IMR-90 (cell line): ENCODE results near the gene MIER3. TPM values are rescaled to one million over a fixed set of nuclear protein-coding genes. Genes with fewer than 3 reads are reported as not detected.

Source experiments
- polyA plus RNA-seq, 3 experiments: library from polyadenylated mRNA; depleted of rRNA; stranded (reverse); fragments of >200 nt; gene quantifications; 2 replicates each; pipeline ENCODE4 v1.2.3, GENCODE V29; 2012; ENCODE audit warnings: low replicate concordance in 1 of 3
- total RNA-seq: library from RNA; depleted of rRNA; stranded (reverse); fragments of >200 nt; gene quantifications from 2 replicates; pipeline ENCODE4 v1.2.3, GENCODE V29; 2012; rRNA removed

The MIER3 gene
- total and polyA plus RNA-seq, 2 of the 4 experiments (the other 2 are of a cell fraction) = 6.4 to 22.9 TPM

Other genes starting within 250 kb of the MIER3 start
- gene MAP3K1, start 136.6 kb downstream of the MIER3 start, total RNA-seq = 18.8 and 21.9 TPM in 2 replicates
- gene MAP3K1, start 136.6 kb downstream of the MIER3 start, polyA plus RNA-seq (2012; rRNA removed) = 3.8 TPM in 2 replicates
- 8.1 and 8.9 TPM in 2 replicates for gene SETD9, start 42.5 kb downstream of the MIER3 start, total RNA-seq
- gene SETD9, start 42.5 kb downstream of the MIER3 start, polyA plus RNA-seq (2012; rRNA removed) = 3.6 and 3.9 TPM in 2 replicates
- gene GPBP1, start 221.9 kb upstream of the MIER3 start, total RNA-seq = 29.2 and 63.9 TPM in 2 replicates
- gene GPBP1, start 221.9 kb upstream of the MIER3 start, polyA plus RNA-seq (2012; rRNA removed) = 18.7 and 24.3 TPM in 2 replicates